T-cell (primary cell): Measurements from ENCODE around the gene HADHB. TPM values are rescaled to one million over a fixed set of nuclear protein-coding genes. Genes with fewer than 3 reads are reported as not detected.
"Not testable (repeated sequence)": the region's sequence is repeated elsewhere in the genome, so short reads cannot be mapped to it uniquely, and the experiment has no call there.

Source experiments
- ATAC-seq, 4 experiments: fragments of 200-7000 bp in 3 of 4; fragments of 150-1000 bp in 1 of 4; cut with Tn5 transposase; replicated peaks in 1 of 4; 1 replicate in 3 of 4; 2 replicates in 1 of 4; pipeline ENCODE4 v1.10.0; 2021; ENCODE audit warnings: moderate library complexity in 3 of 4, mild to moderate bottlenecking in 2 of 4, moderate number of reproducible peaks in 1 of 4
- CTCF ChIA-PET, 2 donors: fragments of 300-600 bp; sonication (Branson Sonifier 250); formaldehyde crosslinking; loops; one replicate each; lab custom pipeline; 2022; ENCODE audit warnings: antibody characterized with exemption in 2 of 2; lab: Charles Lee
- POLR2A ChIA-PET, 2 donors: fragments of 300-600 bp; sonication (Branson Sonifier 250); formaldehyde crosslinking; loops; one replicate each; lab custom pipeline; 2022; ENCODE audit warnings: antibody characterized with exemption in 2 of 2; lab: Charles Lee
- DNase-seq, 35 experiments: peaks; one replicate each; pipeline versions ENCODE4 v3.0.0 to v3.0.0-alpha.2; 2013 to 2023
- H3K27ac ChIP-seq: one replicate; pipeline ENCODE4 v1.5.1; 2013; ENCODE audit warnings: low read length
- H3K27me3 ChIP-seq, 2 experiments: replicated peaks in 1 of 2; 1 replicate in 1 of 2; 2 replicates in 1 of 2; pipeline versions ENCODE4 v1.6.1 to v1.7.0; 2013; ENCODE audit warnings: low read length in 1 of 2, mixed read lengths in 1 of 2; ENCODE audit not compliant: control insufficient read depth in 2 of 2, insufficient read depth in 2 of 2; ENCODE audit errors: extremely low read depth in 1 of 2
- H3K36me3 ChIP-seq, 2 donors: 1 replicate in 1 of 2; 2 replicates in 1 of 2; pipeline versions ENCODE4 v1.6.1 to v1.7.0; 2013; ENCODE audit warnings: low read length in 1 of 2; ENCODE audit not compliant: control insufficient read depth in 2 of 2, insufficient read depth in 1 of 2; ENCODE audit errors: extremely low read depth in 1 of 2
- H3K4me1 ChIP-seq, 2 experiments: 1 replicate in 1 of 2; 2 replicates in 1 of 2; pipeline versions ENCODE4 v1.6.1 to v1.7.0; 2013; ENCODE audit warnings: low read length in 2 of 2, mixed read lengths in 1 of 2; ENCODE audit not compliant: insufficient read depth in 2 of 2, control insufficient read depth in 1 of 2; ENCODE audit errors: extremely low read depth in 1 of 2
- H3K4me3 ChIP-seq, 2 donors: 1 replicate in 1 of 2; 2 replicates in 1 of 2; pipeline versions ENCODE4 v1.5.1 to v1.7.0; 2013; ENCODE audit warnings: mild to moderate bottlenecking in 2 of 2, low read length in 1 of 2, moderate library complexity in 1 of 2; ENCODE audit not compliant: control insufficient read depth in 1 of 2; ENCODE audit errors: extremely low read depth in 1 of 2
- H3K9me3 ChIP-seq: 2 replicates; pipeline ENCODE4 v1.7.0; 2013
- H3K27ac Mint-ChIP-seq, 2 donors: one replicate each; pipeline ENCODE4 v1.8.0; 2020 to 2021; ENCODE audit warnings: mild to moderate bottlenecking in 2 of 2, mixed read lengths in 2 of 2
- H3K27me3 Mint-ChIP-seq, 2 donors: one replicate each; pipeline ENCODE4 v1.8.0; 2021 to 2022; ENCODE audit warnings: mixed read lengths in 2 of 2
- H3K36me3 Mint-ChIP-seq: one replicate; pipeline ENCODE4 v1.8.0; 2021; ENCODE audit warnings: mixed read lengths
- H3K4me1 Mint-ChIP-seq, 3 donors: one replicate each; pipeline ENCODE4 v1.8.0; 2020 to 2022; ENCODE audit warnings: mixed read lengths in 3 of 3, mild to moderate bottlenecking in 1 of 3
- H3K4me3 Mint-ChIP-seq, 3 donors: one replicate each; pipeline ENCODE4 v1.8.0; 2020 to 2022; ENCODE audit warnings: mild to moderate bottlenecking in 3 of 3, mixed read lengths in 3 of 3, moderate library complexity in 3 of 3
- H3K9me3 Mint-ChIP-seq, 3 donors: one replicate each; pipeline ENCODE4 v1.8.0; 2020 to 2022; ENCODE audit warnings: mixed read lengths in 3 of 3
- WGBS: methylation state at CpG from one replicate; pipeline ENCODE4 v1.1.5; 2013; ENCODE audit warnings: missing lambda C conversion rate; ENCODE audit not compliant: insufficient coverage; 5-methylcytosine and 5-hydroxymethylcytosine counted together
- total RNA-seq, 35 experiments: library from RNA in 6 of 35; stranded (reverse) in 6 of 35; fragments of 120-200 nt in 1 of 35; gene quantifications; one replicate each; pipeline versions ENCODE4 v1.2.1 to v1.2.4 and lab custom pipeline; 2013 to 2026

HADHB gene
- total RNA-seq, 5 donors from 2014 or later (not counting 1 experiment from before 2014, with no cell fraction given) = 44.4 to 62.9 (median 54.3) TPM

GRCh38 chr2:26324479-26324878, 79.7 kb downstream of the HADHB start:
- H3K4me1 Mint-ChIP-seq, H3K36me3 Mint-ChIP-seq, DNase-seq, H3K9me3 Mint-ChIP-seq, H3K9me3 ChIP-seq, H3K27me3 Mint-ChIP-seq, H3K4me1 ChIP-seq, POLR2A ChIA-PET, ATAC-seq, H3K4me3 ChIP-seq, H3K27ac Mint-ChIP-seq, H3K4me3 Mint-ChIP-seq, H3K36me3 ChIP-seq, CTCF ChIA-PET, H3K27me3 ChIP-seq, H3K27ac ChIP-seq: not testable (repeated sequence)

- ChIA-PET POLR2A (no interaction called here), CTCF (no interaction called here)
- no peaks in the 10 kb centered on the region for H3K36me3 ChIP-seq
- peaks cover 0 to under 1% of the 10 kb centered on the region in 2 experiments for H3K4me1 ChIP-seq
- H3K9me3 Mint-ChIP-seq = no peaks in the 10 kb centered on the region
- H3K27ac Mint-ChIP-seq = no peak overlapping the region
- H3K4me3 ChIP-seq = no peak overlapping the region
- ATAC-seq (no peak), DNase-seq (no peak)
- H3K9me3 ChIP-seq = no peaks in the 10 kb centered on the region
- H3K27me3 ChIP-seq = no peaks in the 10 kb centered on the region
- no peak overlapping the region for H3K27ac ChIP-seq
- H3K27me3 Mint-ChIP-seq = no peaks in the 10 kb centered on the region
- no peaks in the 10 kb centered on the region for H3K36me3 Mint-ChIP-seq
- H3K4me1 Mint-ChIP-seq = peaks cover 3 to 5% (median 3%) of the 10 kb centered on the region in 3 donors
- H3K4me3 Mint-ChIP-seq = no peak overlapping the region
- WGBS = no CpG with 5 or more reads among the region's 3 CpGs
Observed at GRCh38 chr2:26324903-26325302, 80.2 kb downstream of the HADHB start.

- Histone ChIP-seq H3K9me3 (no peaks in the 10 kb centered on the region), H3K4me3 (no peak overlapping the region), H3K4me1 (peaks cover 0 to 6% of the 10 kb centered on the region in 2 experiments), H3K36me3 (no peaks in the 10 kb centered on the region), H3K27ac (no peak overlapping the region), H3K27me3 (no peaks in the 10 kb centered on the region)
- CTCF ChIA-PET = interaction anchor here in 1 of 2 donors (0.6 kb wide), 1 partner anchor 123 kb away, joined by 3 read pairs; no protein-coding TSS in a partner anchor
- ATAC-seq (no peak), DNase-seq (no peak)
- Mint-ChIP-seq H3K4me1 (peaks cover 6 to 10% (median 8%) of the 10 kb centered on the region in 3 donors), H3K36me3 (no peaks in the 10 kb centered on the region), H3K27me3 (no peaks in the 10 kb centered on the region), H3K27ac (no peak overlapping the region), H3K4me3 (no peak overlapping the region), H3K9me3 (no peaks in the 10 kb centered on the region)
- 100% methylated on average over 1 of the region's 4 CpGs for WGBS
- POLR2A ChIA-PET = interaction anchor here in 1 of 2 donors (0.5 kb wide), 1 partner anchor 23 kb away, joined by 5 read pairs; no protein-coding TSS in a partner anchor
Observed at GRCh38 chr2:26325851-26326250, 81.1 kb downstream of the HADHB start.

GRCh38 chr2:26326514-26326913, 81.8 kb downstream of the HADHB start:
- Mint-ChIP-seq H3K9me3 (no peaks in the 10 kb centered on the region), H3K36me3 (no peaks in the 10 kb centered on the region)
- no peak for ATAC-seq

GRCh38 chr2:26327291-26328272, 82.8 kb downstream of the HADHB start:
- no peak for DNase-seq
- Histone ChIP-seq H3K4me1 (peaks cover 0 to 6% of the 10 kb centered on the region in 2 experiments), H3K4me3 (no peak overlapping the region), H3K27me3 (no peaks in the 10 kb centered on the region), H3K36me3 (no peaks in the 10 kb centered on the region), H3K9me3 (no peaks in the 10 kb centered on the region), H3K27ac (no peak overlapping the region)
- no CpG with 5 or more reads among the region's 5 CpGs for WGBS
- no peak for ATAC-seq
- Mint-ChIP-seq H3K4me3 (no peak overlapping the region), H3K36me3 (no peaks in the 10 kb centered on the region), H3K4me1 (peaks cover 6 to 10% (median 8%) of the 10 kb centered on the region in 3 donors), H3K27ac (no peak overlapping the region), H3K9me3 (no peaks in the 10 kb centered on the region), H3K27me3 (no peaks in the 10 kb centered on the region)
- ChIA-PET CTCF (interaction anchor here (0.5 to 0.8 kb wide), 6 partner anchors 18 to 377 kb away, joined by 3 to 6 read pairs (median 3); partner anchors contain the start of gene SELENOI (in 1 of the 2)), POLR2A (no interaction called here)

More at GRCh38 chr2:26326514-26326913, 81.8 kb downstream of the HADHB start:
- Mint-ChIP-seq H3K27ac (no peak overlapping the region), H3K27me3 (no peaks in the 10 kb centered on the region), H3K4me3 (no peak overlapping the region), H3K4me1 (peaks cover 6 to 10% (median 8%) of the 10 kb centered on the region in 3 donors)
- Histone ChIP-seq H3K27me3 (no peaks in the 10 kb centered on the region), H3K4me1 (peaks cover 0 to 6% of the 10 kb centered on the region in 2 experiments), H3K4me3 (no peak overlapping the region), H3K36me3 (no peaks in the 10 kb centered on the region), H3K27ac (no peak overlapping the region), H3K9me3 (no peaks in the 10 kb centered on the region)
- ChIA-PET CTCF (no interaction called here), POLR2A (no interaction called here)
- no peak for DNase-seq
- no CpG with 5 or more reads among the region's 1 CpG for WGBS

- H3K27ac ChIP-seq, H3K36me3 Mint-ChIP-seq, H3K27me3 ChIP-seq, H3K4me1 ChIP-seq, ATAC-seq, H3K9me3 Mint-ChIP-seq, H3K4me3 Mint-ChIP-seq, H3K27me3 Mint-ChIP-seq, DNase-seq, POLR2A ChIA-PET, H3K9me3 ChIP-seq, CTCF ChIA-PET, H3K4me3 ChIP-seq, H3K36me3 ChIP-seq, H3K27ac Mint-ChIP-seq: not testable (repeated sequence)
- 100% methylated on average over 2 of the region's 4 CpGs for WGBS
- H3K4me1 Mint-ChIP-seq = peaks cover 6 to 10% (median 8%) of the 10 kb centered on the region in 3 donors
Observed at GRCh38 chr2:26329083-26329482, 84.3 kb downstream of the HADHB start.
